Measurements from ENCODE around the gene PAPSS1. TPM values are rescaled to one million over a fixed set of nuclear protein-coding genes. Genes with fewer than 3 reads are reported as not detected.

The PAPSS1 gene
- total RNA-seq, 1 experiment from 2014 or later = 59.0 TPM

GRCh38 chr4:107755841-107756356, 35.9 kb upstream of the PAPSS1 start:
- DNase-seq (ENCODE audit: low read depth, low spot score) (no peak), ATAC-seq (no peak)
- H3K4me3 ChIP-seq (replicated peaks in 1 of 2; ENCODE audit: low read depth in 1 of 2, low read length in 2 of 2) = no peak overlapping the region
- CTCF ChIA-PET = interaction anchor here (0.7 kb wide), 1 partner anchor 165 kb away, joined by 3 read pairs; no protein-coding TSS in a partner anchor
- no peak overlapping the region for H3K27ac ChIP-seq (ENCODE audit: low read depth, low read length)
- TF ChIP-seq ZNF274 (IDR thresholded peaks at IDR 0.05; ENCODE audit: low read depth, low read length) (no peak), ZBTB33 (IDR thresholded peaks at IDR 0.05; ENCODE audit: extremely low read depth, insufficient replicate concordance, low read length) (no peak), SRF (IDR thresholded peaks at IDR 0.05; ENCODE audit: low read depth) (no peak), YY1 (IDR thresholded peaks at IDR 0.05; ENCODE audit: extremely low read depth, insufficient replicate concordance, low read depth, low read length) (no peak), ATF3 (IDR thresholded peaks at IDR 0.05) (no peak)
- RAD21 ChIA-PET (ENCODE audit: low non-redundant PET in 1 of 2, low total read pairs in 2 of 2, uncharacterized antibody in 2 of 2, unreplicated experiment in 2 of 2) = no interaction called here
- H3K79me2 ChIP-seq (ENCODE audit: insufficient read depth, low read length) = no peaks in the 10 kb centered on the region
- no peaks in the 10 kb centered on the region for H3K9me2 ChIP-seq (ENCODE audit: insufficient read depth)
- POLR2A ChIA-PET = no interaction called here
- H3K9ac ChIP-seq (ENCODE audit: low read length) = no peak overlapping the region
- H3K4me1 ChIP-seq (ENCODE audit: control insufficient read depth in 1 of 2, insufficient read depth in 2 of 2, low read length in 2 of 2) = no peaks in the 10 kb centered on the region
- H3K9me3 ChIP-seq (ENCODE audit: control insufficient read depth in 1 of 2, insufficient read depth in 1 of 2, low read depth in 1 of 2, low read length in 2 of 2) = no peaks in the 10 kb centered on the region
- H3K36me3 ChIP-seq (ENCODE audit: control insufficient read depth in 1 of 2, insufficient read depth in 2 of 2, low read length in 2 of 2) = no peaks in the 10 kb centered on the region
- no TSS peak for BruUV-seq (replicated peaks)
- intact Hi-C loops (cut with micrococcal nuclease) = no loop called here
- H3K4me2 ChIP-seq (ENCODE audit: low read length) = no peak overlapping the region
- H4K20me1 ChIP-seq (ENCODE audit: insufficient read depth) = no peaks in the 10 kb centered on the region
- H3K27me3 ChIP-seq (ENCODE audit: insufficient read depth, low read length) = no peaks in the 10 kb centered on the region
- H2AFZ ChIP-seq (ENCODE audit: low read depth, low read length, poor library complexity, severe bottlenecking) = no peak overlapping the region

GRCh38 chr4:107751670-107752069, 31.6 kb upstream of the PAPSS1 start:
- RAD21 ChIA-PET (ENCODE audit: low non-redundant PET in 1 of 2, low total read pairs in 2 of 2, uncharacterized antibody in 2 of 2, unreplicated experiment in 2 of 2) = no interaction called here
- H3K4me2 ChIP-seq (ENCODE audit: low read length) = no peak overlapping the region
- TF ChIP-seq ZFX (IDR thresholded peaks at IDR 0.05) (no peak), ZNF274 (IDR thresholded peaks at IDR 0.05; ENCODE audit: low read depth, low read length) (no peak), POLR2AphosphoS5 (IDR thresholded peaks at IDR 0.05; ENCODE audit: low read depth, low read length) (no peak), JUND (IDR thresholded peaks at IDR 0.05) (no peak), SIN3A (IDR thresholded peaks at IDR 0.05; ENCODE audit: low read depth) (no peak), EZH2phosphoT487 (IDR thresholded peaks at IDR 0.05; ENCODE audit: borderline replicate concordance) (no peak), CTCF (IDR thresholded peaks at IDR 0.05 in 2 of 3, conservative IDR thresholded peaks at IDR 0.05 in 1 of 3; ENCODE audit: borderline replicate concordance in 1 of 3, insufficient read depth in 1 of 3, low read depth in 2 of 3, low read length in 2 of 3) (no peak), FOSL1 (IDR thresholded peaks at IDR 0.05; ENCODE audit: low read depth) (no peak), ELF1 (IDR thresholded peaks at IDR 0.05; ENCODE audit: borderline replicate concordance, low read depth) (no peak), ATF3 (IDR thresholded peaks at IDR 0.05) (no peak), CBX3 (IDR thresholded peaks at IDR 0.05; ENCODE audit: low read depth) (no peak)

More at GRCh38 chr4:107751670-107752069, 31.6 kb upstream of the PAPSS1 start:
- Histone ChIP-seq H3K9me2 (ENCODE audit: insufficient read depth) (no peaks in the 10 kb centered on the region), H4K20me1 (ENCODE audit: insufficient read depth) (no peaks in the 10 kb centered on the region), H3K79me2 (ENCODE audit: insufficient read depth, low read length) (no peaks in the 10 kb centered on the region), H3K9ac (ENCODE audit: low read length) (no peak overlapping the region), H3K36me3 (ENCODE audit: control insufficient read depth in 1 of 2, insufficient read depth in 2 of 2, low read length in 2 of 2) (no peaks in the 10 kb centered on the region), H3K4me1 (ENCODE audit: control insufficient read depth in 1 of 2, insufficient read depth in 2 of 2, low read length in 2 of 2) (no peaks in the 10 kb centered on the region), H3K27me3 (ENCODE audit: insufficient read depth, low read length) (no peaks in the 10 kb centered on the region), H3K27ac (ENCODE audit: low read depth, low read length) (no peak overlapping the region), H3K9me3 (ENCODE audit: control insufficient read depth in 1 of 2, insufficient read depth in 1 of 2, low read depth in 1 of 2, low read length in 2 of 2) (no peaks in the 10 kb centered on the region), H3K4me3 (replicated peaks in 1 of 2; ENCODE audit: low read depth in 1 of 2, low read length in 2 of 2) (no peak overlapping the region), H2AFZ (ENCODE audit: low read depth, low read length, poor library complexity, severe bottlenecking) (no peak overlapping the region)
- DNase-seq (ENCODE audit: low read depth, low spot score) = no peak
- no peak for ATAC-seq
- intact Hi-C loops (cut with micrococcal nuclease) = no loop called here
- ChIA-PET CTCF (no interaction called here), POLR2A (no interaction called here)
- no TSS peak for BruUV-seq (replicated peaks)

All from HCT116 (cell line).